ENCODE data around the gene COX6B2. TPM values are rescaled to one million over a fixed set of nuclear protein-coding genes. Genes with fewer than 3 reads are reported as not detected.

The COX6B2 gene
- polyA plus RNA-seq, 1 of the 3 experiments (the other 2 are of a cell fraction) = 0.74 TPM

- Histone ChIP-seq H3K4me1 (ENCODE audit: control insufficient read depth in 1 of 2, insufficient read depth in 2 of 2, low read depth in 1 of 2, low read length in 1 of 2) (peaks cover 24 to 28% of the 10 kb centered on the region in 2 experiments; a peak in 3 of 4 replicates), H3F3A (replicated peaks; ENCODE audit: insufficient read depth) (peaks cover 20% of the 10 kb centered on the region), H3K4me2 (peak overlapping the region; percentile 60; the same call in 1 of the 2 replicates), H3K9me3 (no peaks in the 10 kb centered on the region), H3K4me3 (ENCODE audit: low read depth in 2 of 2, low read length in 1 of 2) (no peak overlapping the region), H4K20me1 (ENCODE audit: insufficient read depth) (no peaks in the 10 kb centered on the region), H3K27me3 (ENCODE audit: insufficient read depth) (no peaks in the 10 kb centered on the region), H3K79me2 (ENCODE audit: insufficient read depth) (peaks cover 14% of the 10 kb centered on the region), H3K27ac (ENCODE audit: low read depth in 2 of 2, low read length in 1 of 2) (peak overlapping the region in 1 of 2 experiments; percentile 46; a peak in 2 of 4 replicates), H3K9ac (peak overlapping the region; percentile 11; the same call in 1 of the 2 replicates), H2AFZ (ENCODE audit: low read depth) (peak overlapping the region; percentile 72; the same call in 1 of the 2 replicates), H3K36me3 (replicated peaks in 1 of 2; ENCODE audit: control insufficient read depth in 1 of 2, insufficient read depth in 2 of 2, low read length in 1 of 2) (no peaks in the 10 kb centered on the region), H3K9me2 (no peaks in the 10 kb centered on the region)
- no peak for DNase-seq
- CTCF ChIA-PET = interaction anchor here (0.6 to 3.1 kb wide), 4 partner anchors 10 to 249 kb away, joined by 3 to 12 read pairs (median 3); partner anchors contain the start of gene TMEM238
- POLR2A ChIA-PET = no interaction called here
- TF ChIP-seq RCOR1 (IDR thresholded peaks at IDR 0.05; ENCODE audit: low read length) (no peak), GABPA (IDR thresholded peaks at IDR 0.05; ENCODE audit: low read depth) (no peak), FOSL2 (IDR thresholded peaks at IDR 0.05; ENCODE audit: borderline replicate concordance, low read depth) (no peak), JUND (IDR thresholded peaks at IDR 0.05) (no peak), NRF1 (IDR thresholded peaks at IDR 0.05; ENCODE audit: low read depth, low read length) (no peak), RAD21 (IDR thresholded peaks at IDR 0.05; ENCODE audit: low read length) (no peak), TAF1 (IDR thresholded peaks at IDR 0.05; ENCODE audit: borderline replicate concordance, low read depth, low read length) (no peak), MEF2A (IDR thresholded peaks at IDR 0.05; ENCODE audit: borderline replicate concordance, low read depth) (no peak), GATA2 (CRISPR knock-in tag; IDR thresholded peaks at IDR 0.05) (no peak), RXRA (IDR thresholded peaks at IDR 0.05; ENCODE audit: borderline replicate concordance, low read depth) (no peak), ELF1 (IDR thresholded peaks at IDR 0.05) (no peak), USF1 (IDR thresholded peaks at IDR 0.05; ENCODE audit: borderline replicate concordance, low read depth) (no peak), NFIC (IDR thresholded peaks at IDR 0.05; ENCODE audit: borderline replicate concordance) (no peak), FOXJ3 (CRISPR knock-in tag; IDR thresholded peaks at IDR 0.05) (no peak), SMC3 (IDR thresholded peaks at IDR 0.05; ENCODE audit: low read depth, low read length) (no peak), PBX3 (IDR thresholded peaks at IDR 0.05) (no peak), IRF3 (IDR thresholded peaks at IDR 0.05; ENCODE audit: low read depth, low read length) (no peak)
- 71% methylated on average over 8 of the region's 9 CpGs for WGBS (ENCODE audit: low lambda C conversion rate)
Observed at GRCh38 chr19:55373306-55373992, 18.9 kb upstream of the COX6B2 start.
